Activated effector memory CD4-positive, alpha-beta T cell treated with Interleukin-2 at 50 U/mL for 16 hours (primary cell): ENCODE measurements around the gene PIK3AP1.
"Not testable (repeated sequence)": the region's sequence is repeated elsewhere in the genome, so short reads cannot be mapped to it uniquely, and the experiment has no call there.

Experiments
- DNase-seq: peaks from one replicate; pipeline ENCODE4 v3.0.0-alpha.2; 2020

The PIK3AP1 gene

DNA sequence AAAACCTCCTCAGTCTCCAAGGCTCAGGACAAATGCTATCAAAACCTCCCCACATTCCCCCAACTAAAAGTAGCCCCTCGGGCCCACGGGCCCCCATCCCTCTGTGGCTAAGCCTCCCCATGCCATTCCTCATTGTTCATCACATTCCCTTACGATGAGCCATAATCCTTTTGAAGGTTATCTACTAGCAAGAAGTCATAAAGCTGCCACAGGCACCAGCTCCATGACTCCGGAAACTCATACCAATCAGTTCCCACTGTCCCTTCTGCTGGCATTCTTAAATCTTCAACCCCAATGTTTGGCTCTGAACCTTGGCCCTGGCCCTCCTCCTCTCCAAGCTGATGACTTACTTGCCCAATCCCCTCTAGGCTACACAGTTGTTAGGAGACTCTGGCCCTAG, 114.1 kb downstream of the PIK3AP1 start:
- DNase-seq, result no peak

GRCh38 chr10:96600337-96600736, 120.0 kb downstream of the PIK3AP1 start:
- no peak for DNase-seq

DNA sequence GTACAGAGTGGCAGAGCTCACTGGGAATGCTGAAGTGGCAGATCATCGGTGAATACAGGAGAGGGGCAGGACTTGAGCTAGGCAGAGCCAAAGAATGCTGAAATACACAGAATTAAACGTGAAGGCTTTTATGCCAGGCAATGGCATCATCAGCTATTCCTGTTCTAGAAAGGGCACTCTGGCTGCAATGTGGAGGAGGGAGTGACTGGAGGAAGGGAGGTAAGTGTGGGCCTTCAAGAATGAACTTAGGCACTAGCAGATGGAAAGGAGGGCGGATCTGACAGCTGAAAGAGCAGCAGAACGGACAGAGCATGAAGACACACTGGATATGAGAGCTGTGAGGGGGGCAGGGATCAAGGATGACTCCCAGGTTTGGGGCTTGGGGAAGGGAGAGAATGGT, 121.5 kb downstream of the PIK3AP1 start:
- DNase-seq, result no peak

DNA sequence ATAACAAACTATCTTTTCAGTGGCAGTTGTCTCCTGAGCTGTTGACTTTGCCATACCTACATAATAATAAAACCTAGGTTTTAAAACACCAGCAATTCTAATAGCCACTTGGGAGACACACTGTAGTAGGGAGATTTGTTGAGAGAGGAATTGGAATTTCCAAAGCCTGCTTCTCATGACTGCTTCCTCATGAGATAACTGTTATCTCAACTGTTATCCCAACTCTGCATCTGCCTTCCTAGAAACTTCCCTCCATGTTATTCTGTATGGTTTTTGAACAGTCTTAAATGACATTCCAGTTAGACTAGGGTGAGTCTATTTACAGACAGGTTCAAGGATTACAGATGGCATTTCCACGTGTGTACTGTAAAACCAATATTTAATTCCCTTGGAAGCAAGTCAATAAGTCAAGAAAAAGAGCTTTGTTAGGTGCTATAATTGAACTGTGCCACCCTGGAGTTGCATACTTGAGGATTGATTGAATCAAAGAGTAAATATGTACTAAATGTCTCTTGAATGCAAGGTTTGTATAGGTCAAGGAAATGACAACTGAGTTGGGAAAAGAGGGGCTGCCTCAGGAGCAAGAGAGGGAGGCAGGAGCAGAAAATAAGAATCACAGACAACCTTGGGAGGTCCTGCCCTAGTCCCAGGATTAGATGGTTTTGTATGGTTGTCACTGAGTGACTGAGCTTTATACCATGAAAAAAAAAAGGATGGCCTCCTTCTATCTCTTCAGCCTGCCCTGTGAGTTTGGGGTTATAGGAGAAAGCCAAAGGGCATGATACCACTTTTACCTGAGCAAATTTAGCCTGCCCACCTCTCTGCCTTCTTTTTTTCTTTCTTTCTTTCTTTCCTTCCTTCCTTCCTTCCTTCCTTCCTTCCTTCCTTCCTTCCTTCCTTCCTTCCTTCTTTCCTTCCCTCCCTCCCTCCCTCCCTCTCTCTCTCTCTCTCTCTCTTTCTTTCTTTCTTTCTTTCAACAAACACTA, 123.6 kb downstream of the PIK3AP1 start:
- no peak for DNase-seq

DNA sequence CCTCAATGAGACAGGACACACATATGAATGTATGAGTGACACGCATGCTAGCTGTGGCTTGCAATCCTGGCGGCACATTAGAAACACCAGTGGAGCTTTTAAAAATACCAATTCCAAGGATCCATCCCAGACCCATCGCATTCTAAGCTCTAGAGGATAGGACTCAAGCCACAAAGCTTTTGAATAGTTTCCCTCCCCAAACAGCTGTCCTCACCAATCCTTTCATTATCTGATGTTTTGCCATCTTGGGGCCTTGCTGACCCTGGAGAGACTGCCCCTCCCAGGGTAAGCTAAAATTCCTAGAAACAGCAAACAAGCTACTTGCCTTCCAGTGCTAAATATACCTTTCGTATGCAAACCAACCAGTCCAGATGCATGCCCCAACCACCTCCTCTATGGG, 124.6 kb downstream of the PIK3AP1 start:
- DNase-seq, result no peak

- no peak for DNase-seq
Measured at GRCh38 chr10:96591946-96592345, 128.4 kb downstream of the PIK3AP1 start.

- DNase-seq, result no peak
Measured at GRCh38 chr10:96588616-96589419, 131.5 kb downstream of the PIK3AP1 start.

DNA sequence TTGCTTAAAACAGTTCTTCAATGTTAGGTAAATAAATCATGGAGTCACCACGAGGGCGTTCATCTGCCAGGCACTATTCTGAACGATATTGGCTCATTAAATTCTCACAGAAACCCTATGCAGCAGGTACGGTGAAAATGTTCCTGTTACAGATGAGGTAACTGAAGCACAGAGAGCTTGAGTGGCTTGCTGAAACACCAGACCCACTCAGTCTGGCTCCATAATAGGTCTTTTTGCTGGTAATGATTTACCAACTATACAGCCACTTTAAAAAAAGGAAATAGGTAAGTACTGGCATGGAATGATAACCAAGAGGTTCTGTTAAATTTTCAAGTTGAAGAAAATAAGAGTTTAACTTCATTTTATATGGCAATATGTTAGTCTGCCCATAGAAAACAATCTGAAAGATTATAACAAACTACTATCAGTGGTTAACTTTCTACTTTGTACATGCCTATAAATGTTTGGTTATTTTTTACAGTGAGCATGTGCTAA, 132.2 kb downstream of the PIK3AP1 start:
- DNase-seq, result no peak

- DNase-seq, result no peak
Measured at GRCh38 chr10:96587264-96588059, 132.9 kb downstream of the PIK3AP1 start.

DNA sequence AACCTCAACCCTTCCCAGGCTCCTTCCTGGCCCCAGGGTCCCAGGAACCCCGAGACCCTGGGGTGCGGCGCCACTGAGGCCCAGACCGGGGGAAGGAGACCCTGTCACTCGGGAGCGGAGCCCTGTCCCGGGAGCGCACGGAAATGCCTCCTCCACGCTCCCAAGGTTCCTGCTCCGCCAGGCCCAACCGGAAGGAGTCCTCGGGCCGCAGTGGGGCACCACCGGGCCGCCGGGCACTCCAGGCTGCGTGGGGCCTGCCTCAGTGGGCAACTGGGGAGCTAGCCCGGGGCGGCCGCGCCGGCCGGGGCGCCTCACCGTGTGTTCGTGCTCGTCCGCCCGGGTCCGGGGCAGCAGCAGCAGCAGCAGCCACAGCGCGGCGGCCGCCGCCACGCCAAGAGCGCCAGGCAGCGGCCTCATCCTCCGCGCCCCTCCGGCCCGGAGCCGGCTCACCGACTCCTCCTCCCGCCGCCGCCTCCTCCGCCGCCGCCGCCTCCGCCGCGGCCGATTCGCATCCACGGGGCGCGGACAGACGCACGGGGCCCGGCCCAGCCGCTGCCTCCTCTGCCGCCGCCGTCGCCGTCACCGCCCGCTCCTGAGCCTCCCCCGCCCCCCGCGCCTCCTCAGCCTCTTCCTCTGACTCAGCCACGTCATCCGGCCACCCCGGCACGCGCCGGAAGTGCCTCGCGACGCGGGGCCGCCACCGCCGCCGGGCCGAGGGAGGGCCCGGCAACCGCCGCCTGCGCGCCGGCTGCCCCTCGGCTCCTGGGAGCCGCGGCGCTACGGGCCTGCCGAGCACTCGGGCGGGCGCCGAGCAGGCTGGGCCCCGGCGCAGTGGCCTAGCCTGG, 133.7 kb downstream of the PIK3AP1 start, which contains the start of gene TM9SF3:
Gene TM9SF3, minus strand, starts transcription at position 594 of the 845 bp plus-strand sequence. Its CDS starts 177 bp downstream, at position 417.
- peak; percentile 89 for DNase-seq

DNA sequence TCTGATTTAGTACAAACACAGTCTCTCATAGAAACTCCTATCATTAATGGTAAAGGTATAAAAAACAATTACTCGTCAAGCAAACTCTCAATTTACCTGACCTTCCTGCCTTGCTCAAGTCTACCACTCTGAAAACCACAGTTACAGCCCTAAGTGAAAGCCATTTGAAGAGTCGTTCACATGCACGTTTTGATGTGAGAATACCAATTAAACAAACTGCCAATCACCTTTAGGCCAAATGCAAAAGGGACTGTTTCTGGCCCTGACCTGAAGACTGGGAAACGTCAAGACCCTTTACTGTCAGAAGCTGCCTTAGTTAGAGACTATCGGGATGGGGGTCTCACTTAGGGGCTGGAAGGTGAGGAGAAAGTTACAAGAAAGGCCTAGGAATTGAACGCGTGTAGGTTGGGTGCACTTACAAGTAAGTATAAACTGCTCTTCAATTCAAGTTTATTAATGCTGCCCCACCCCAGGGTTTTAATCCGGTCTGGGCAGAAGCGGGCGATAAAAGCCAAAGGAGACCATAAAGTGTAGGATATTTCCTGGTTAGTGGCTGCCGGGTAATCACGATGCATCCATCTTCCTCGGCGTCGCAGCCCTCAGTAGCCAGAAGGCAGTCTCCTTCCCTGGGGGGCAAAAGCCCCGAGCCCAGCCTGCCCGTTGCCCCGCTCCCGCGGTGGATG, 134.4 kb downstream of the PIK3AP1 start:
- DNase-seq, result peak; percentile 1

DNA sequence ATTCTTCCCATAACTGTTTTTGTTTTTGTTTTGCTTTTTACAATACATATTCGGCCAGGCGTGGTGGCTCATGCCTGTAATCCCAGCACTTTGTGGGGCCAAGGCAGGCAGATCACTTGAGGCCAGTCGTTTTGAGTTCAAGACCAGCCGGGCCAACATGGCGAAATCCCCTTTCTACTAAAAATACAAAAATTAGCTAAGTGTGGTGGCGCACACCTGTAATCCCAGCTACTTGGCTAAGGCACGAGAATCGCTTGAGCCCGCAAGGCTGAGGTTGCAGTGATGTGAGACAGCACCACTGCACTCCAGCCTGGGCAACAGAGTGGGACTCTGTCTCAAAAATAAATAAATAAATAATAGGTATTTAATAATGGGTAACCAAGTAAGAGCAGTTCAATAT, 135.8 kb downstream of the PIK3AP1 start:
- DNase-seq, result no peak

DNA sequence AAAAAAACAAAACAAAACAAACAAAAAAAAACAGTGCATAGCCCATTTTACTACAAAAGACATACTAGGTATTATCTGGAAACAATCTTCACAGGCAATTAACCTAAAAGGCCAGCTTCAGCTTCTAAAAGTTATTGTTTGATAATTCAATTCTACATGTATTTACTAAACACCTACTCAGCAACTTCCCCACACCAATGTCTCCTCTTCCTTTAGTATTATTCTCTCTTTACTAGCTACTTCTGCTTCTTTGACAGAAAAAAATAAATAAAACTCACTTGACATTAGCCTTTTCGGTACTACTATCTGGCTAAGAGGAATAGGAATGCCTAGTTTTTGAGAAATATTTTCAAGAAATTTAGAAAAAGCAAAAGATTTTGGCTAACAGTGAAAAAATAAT, 136.3 kb downstream of the PIK3AP1 start:
- DNase-seq, result no peak

- no peak for DNase-seq
Measured at GRCh38 chr10:96579133-96579532, 141.2 kb downstream of the PIK3AP1 start.

DNA sequence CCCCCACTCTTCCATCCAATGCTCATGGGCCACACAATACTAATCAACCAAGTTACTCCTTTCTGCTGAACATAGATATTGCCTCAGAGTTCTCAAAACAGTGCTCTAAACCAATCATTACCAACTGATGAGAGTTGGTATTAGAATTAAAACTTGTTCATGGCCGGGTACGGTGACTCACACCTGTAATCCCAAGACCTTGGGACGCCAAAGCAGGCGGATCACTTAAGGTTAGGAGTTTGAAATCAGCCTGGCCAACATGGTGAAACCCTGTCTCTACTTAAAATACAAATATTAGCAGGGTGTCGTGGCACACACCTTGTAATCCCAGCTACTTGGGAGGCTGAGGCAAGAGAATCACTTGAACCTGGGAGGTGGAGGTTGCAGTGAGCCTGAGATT, 141.7 kb downstream of the PIK3AP1 start:
- DNase-seq, result no peak

DNA sequence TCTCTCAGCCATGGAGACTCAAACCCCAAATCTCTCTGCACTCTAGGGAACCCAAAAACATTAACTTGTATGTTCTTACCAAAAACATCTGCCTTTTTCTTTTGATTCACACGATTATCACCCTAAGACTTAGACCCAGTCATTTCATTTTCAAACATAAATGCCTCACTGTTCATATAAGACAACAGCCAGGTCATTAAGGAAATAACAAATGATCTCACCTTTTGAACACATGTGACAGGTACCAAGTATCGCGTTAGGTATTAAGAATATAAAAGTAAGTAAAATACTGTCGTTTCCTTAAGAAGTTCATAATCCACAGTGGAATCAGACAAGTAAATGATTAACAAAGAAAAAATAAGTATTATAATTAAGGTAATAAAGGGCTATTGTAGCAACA, 142.3 kb downstream of the PIK3AP1 start:
- DNase-seq, result no peak

- no peak for DNase-seq
Measured at GRCh38 chr10:96577069-96577468, 143.2 kb downstream of the PIK3AP1 start.

- DNase-seq, result no peak
Measured at GRCh38 chr10:96576277-96576980, 143.9 kb downstream of the PIK3AP1 start.

DNA sequence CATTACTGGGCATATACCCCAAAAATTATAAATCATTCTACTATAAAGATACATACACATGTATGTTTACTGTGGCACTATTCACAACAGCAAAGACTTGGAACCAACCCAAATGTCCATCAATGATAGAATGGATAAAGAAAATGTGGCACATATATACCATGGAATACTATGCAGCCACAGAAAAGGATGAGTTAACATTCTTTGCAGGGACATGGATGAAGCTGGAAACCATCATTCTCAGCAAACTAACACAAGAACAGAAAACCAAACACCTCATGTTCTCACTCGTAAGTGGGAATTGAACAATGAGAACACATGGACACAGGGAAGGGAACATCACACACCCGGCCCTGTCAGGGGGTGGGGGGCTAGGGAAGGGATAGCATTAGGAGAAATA, 145.8 kb downstream of the PIK3AP1 start:
- DNase-seq, result not testable (repeated sequence)

DNA sequence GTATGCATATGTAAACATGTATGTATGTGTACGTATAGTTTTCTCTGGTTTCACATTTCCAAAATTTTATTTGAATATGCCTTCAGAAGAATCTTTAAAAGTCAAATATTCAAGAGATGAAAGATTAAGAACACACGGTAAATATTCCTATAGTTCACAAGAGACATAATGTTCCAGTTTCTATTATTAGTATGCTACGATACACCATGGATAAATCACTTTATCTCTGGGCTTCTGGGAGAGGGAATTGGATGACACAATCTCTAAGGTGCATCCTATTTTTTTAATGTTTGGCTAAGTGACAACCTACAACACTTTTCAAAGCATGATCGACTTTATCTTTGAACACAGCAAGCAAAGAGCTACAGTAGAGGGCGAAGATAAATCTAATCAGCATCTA, 147.3 kb downstream of the PIK3AP1 start:
- no peak for DNase-seq
